Brain microvascular endothelial cell (primary cell): Measurements from ENCODE around the gene SSC4D.
"Not testable (repeated sequence)": the region's sequence is repeated elsewhere in the genome, so short reads cannot be mapped to it uniquely, and the experiment has no call there.

Experiments used
- DNase-seq: peaks from one replicate; pipeline ENCODE4 v3.0.0-alpha.2; 2020
- H3K27ac ChIP-seq: fragments of 250-450 bp; sonication (Bioruptor Pico); 2 replicates; pipeline ENCODE4 v1.5.1; 2020; ENCODE audit warnings: mild to moderate bottlenecking, moderate library complexity
- H3K27me3 ChIP-seq: fragments of 250-450 bp; sonication (Bioruptor Pico); replicated peaks from 2 replicates; pipeline ENCODE4 v1.5.1; 2020; ENCODE audit warnings: mild to moderate bottlenecking
- H3K36me3 ChIP-seq: fragments of 250-450 bp; sonication (Bioruptor Pico); replicated peaks from 2 replicates; pipeline ENCODE4 v1.5.1; 2020; ENCODE audit warnings: mild to moderate bottlenecking
- H3K4me3 ChIP-seq: 2 replicates; pipeline ENCODE4 v1.5.1; 2011; ENCODE audit warnings: low read depth, mild to moderate bottlenecking, control low read depth, low read length, moderate library complexity
- in situ Hi-C: cut with HindIII; loops from 2 replicates; pipeline ENCODE4 v1.10.0; 2017; ENCODE audit warnings: low sequenced_read_pairs, low pct_ligation_motif_present
- TF ChIP-seq, protein P1 (sequence below): IDR thresholded peaks from 2 replicates; pipeline ENCODE4 v1.5.1; 2011; ENCODE audit warnings: low read depth, mild to moderate bottlenecking, moderate library complexity, low read length, control low read depth, inconsistent platforms; ENCODE audit errors: missing control alignments

Gene SSC4D

DNA sequence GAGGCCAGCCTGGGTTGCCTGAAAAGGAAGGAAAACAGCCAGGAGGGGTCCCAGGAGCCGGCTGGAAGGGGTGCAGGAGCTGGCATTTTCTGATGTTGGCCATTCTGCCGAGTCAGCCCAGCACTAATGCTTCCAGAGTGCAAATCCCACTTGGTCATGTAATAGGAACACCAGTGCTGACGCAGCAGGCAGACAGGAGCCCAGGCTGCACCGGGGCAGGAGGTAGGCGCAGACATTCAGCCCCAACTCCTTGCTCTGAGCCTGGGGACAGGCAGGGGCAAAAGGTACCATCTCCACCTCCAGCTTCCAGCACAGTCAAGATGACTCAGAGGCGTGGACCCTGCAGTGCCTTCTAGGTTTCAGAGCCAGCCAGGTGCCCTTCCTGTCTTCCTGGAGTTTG is 40.5 kb downstream of the SSC4D start:
- in situ Hi-C loops = no loop called here
- no peak for DNase-seq
- Histone ChIP-seq H3K4me3 (no peak overlapping the region), H3K27me3 (no peaks in the 10 kb centered on the region), H3K36me3 (no peaks in the 10 kb centered on the region), H3K27ac (no peak overlapping the region)
- TF ChIP-seq, protein P1, sequence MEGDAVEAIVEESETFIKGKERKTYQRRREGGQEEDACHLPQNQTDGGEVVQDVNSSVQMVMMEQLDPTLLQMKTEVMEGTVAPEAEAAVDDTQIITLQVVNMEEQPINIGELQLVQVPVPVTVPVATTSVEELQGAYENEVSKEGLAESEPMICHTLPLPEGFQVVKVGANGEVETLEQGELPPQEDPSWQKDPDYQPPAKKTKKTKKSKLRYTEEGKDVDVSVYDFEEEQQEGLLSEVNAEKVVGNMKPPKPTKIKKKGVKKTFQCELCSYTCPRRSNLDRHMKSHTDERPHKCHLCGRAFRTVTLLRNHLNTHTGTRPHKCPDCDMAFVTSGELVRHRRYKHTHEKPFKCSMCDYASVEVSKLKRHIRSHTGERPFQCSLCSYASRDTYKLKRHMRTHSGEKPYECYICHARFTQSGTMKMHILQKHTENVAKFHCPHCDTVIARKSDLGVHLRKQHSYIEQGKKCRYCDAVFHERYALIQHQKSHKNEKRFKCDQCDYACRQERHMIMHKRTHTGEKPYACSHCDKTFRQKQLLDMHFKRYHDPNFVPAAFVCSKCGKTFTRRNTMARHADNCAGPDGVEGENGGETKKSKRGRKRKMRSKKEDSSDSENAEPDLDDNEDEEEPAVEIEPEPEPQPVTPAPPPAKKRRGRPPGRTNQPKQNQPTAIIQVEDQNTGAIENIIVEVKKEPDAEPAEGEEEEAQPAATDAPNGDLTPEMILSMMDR = no peak

DNA sequence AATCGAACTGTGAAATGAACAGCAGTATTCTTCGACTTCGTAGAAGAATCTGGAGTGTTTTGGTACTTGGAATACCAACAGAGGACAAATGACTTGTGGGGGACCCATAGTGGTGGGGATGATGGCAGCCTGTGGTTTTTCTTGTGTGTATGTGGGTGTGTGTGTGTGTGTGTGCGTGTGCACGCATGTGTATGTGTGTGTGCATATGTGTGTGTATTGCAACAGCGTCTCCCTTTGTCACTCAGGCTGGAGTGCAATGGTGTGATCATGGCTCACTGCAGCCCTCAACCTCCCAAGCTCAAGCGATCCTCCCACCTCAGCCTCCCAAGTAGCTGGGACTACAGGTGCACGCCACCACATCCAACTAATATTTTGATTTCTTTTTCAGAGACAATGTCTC is 41.3 kb downstream of the SSC4D start:
- Histone ChIP-seq H3K27me3 (no peaks in the 10 kb centered on the region), H3K4me3 (no peak overlapping the region), H3K27ac (no peak overlapping the region), H3K36me3 (no peaks in the 10 kb centered on the region)
- in situ Hi-C loops = no loop called here
- DNase-seq = no peak
- TF ChIP-seq, protein P1 = no peak

DNA sequence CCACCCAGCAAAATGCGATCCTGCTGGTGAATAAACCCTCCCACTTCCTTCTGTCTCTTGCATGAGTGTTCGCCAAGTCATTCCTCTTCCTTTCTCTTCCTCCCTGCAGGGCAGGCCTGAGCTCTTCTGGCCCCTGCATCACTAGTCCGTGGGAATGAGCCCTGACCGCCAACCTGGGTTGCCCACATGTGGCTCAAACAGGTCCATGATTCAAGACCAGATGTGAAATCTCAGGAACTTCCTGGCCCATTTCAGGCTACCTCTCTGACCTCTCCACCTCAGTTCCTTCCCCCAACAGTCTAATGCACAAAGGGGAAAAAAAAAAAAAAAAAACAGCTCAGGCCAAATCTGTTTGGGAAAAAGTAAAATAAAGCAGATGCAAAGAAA is 45.3 kb downstream of the SSC4D start:
- in situ Hi-C loops = no loop called here
- Histone ChIP-seq H3K4me3 (no peak overlapping the region), H3K27me3 (no peaks in the 10 kb centered on the region), H3K36me3 (no peaks in the 10 kb centered on the region), H3K27ac (peak overlapping the region; percentile 93)
- DNase-seq = no peak
- TF ChIP-seq, protein P1 = no peak

DNA sequence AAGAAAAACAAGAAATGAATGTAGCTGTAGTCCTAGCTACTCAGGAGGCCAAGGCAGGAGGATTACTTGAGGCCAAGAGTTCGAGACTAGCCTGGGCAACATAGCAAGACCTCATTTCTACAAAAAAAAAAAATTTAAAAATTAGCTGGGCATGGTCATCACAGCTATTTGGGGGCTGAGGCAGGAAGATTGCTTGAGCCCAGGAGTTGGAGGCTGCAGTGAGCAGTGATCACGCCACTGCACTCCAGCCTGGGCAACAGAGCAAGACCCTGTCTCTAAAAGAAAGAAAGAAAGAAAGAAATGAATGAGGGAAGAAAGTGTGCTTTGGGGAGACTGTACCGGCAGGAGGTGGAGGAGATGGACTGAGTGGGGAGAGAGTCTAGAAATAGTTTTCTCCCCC is 45.7 kb downstream of the SSC4D start:
- H3K27me3 ChIP-seq, DNase-seq, in situ Hi-C loops, H3K36me3 ChIP-seq, H3K4me3 ChIP-seq: not testable (repeated sequence)
- H3K27ac ChIP-seq = peak overlapping the region; percentile 93

DNA sequence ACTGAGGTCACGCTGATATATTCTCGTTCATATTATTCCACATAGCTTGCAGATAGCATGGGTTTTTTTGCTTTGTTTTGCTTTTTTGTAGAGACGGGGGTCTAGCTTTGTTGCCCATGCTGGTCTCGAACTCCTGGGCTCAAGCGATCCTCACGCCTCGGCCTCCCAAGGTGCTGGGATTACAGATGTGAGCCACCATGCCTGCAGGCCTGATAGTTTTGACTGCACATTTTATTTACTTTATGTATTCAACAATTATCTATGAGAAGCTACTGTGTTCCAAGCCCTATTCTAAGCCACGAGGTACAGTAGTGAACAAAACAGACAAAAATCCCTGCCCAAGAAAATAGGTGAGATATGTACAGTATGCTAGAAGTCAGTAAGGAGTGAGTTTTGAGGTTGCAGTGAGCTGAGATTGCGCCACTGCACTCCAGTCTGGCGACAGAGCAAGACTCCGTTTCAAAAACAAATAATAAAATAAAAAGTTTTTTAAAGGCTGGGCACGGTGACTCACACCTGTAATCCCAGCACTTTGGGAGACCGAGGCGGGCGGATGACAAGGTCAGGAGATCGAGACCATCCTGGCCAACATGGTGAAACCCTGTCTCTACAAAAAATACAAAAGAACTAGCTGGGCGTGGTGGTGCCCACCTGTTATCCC is 49.4 kb downstream of the SSC4D start:
- Histone ChIP-seq H3K36me3 (peaks cover 20% of the 10 kb centered on the region), H3K27ac (peak overlapping the region; percentile 98), H3K27me3 (no peaks in the 10 kb centered on the region), H3K4me3 (no peak overlapping the region)
- TF ChIP-seq, protein P1 = no peak
- in situ Hi-C loops = no loop called here
- DNase-seq = no peak

DNA sequence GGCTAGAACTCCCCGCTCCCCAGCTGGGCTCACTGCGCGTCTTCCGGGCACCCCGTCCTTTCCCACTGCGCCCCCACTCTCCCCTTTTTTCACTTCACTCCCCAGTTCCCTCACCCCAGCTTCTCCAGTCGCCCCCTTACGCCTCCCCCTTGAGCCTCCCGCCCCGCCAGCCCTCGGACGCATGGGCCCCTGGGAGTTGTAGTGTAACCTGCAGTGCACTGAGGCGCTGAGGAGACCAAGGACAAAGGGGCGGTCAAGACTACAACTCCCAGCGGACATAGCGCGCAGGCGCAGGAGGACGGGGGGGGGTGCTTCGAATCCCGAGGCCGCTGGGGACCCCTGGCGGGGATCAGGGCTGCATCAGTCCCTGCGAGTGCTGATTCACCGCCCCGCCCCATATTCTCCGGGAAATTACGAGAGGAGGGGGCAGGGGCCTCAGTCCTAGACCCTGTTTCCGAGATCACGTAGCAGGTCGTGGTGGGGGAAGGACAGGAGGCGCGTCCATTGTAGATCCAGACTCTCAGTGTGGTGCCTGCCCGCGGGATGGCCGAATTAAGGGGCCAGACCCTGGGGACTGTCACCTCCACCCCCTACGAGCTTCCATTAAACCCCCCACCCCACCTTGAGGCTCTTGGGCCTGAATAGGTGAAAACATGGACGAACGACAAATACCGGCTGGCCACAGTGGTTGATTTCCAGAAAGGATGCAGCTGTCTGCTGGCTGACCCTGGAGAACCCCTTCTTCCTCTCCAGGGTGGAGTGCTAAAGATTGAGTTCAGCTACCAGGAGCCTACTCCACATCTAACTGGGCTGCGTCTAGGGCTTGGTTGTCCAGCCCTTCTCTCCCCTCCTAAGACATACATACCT is 50.2 kb downstream of the SSC4D start:
- H3K4me3 ChIP-seq = peak overlapping the region; percentile 93
- peak overlapping the region; percentile 98 for H3K27ac ChIP-seq
- TF ChIP-seq, protein P1 = peak; percentile 84
- in situ Hi-C loops = no loop called here
- peak; percentile 97 for DNase-seq
- no peaks in the 10 kb centered on the region for H3K27me3 ChIP-seq
- peaks cover 25% of the 10 kb centered on the region for H3K36me3 ChIP-seq
